K562 (cell line): ENCODE data around the gene TALDO1. TPM values are rescaled to one million over a fixed set of nuclear protein-coding genes. Genes with fewer than 3 reads are reported as not detected.

Experiments used
- AFF1 ChIP-seq, 2 experiments: fragments of 450-650 bp; IDR thresholded peaks; 2 replicates each; pipeline ENCODE4 v1.6.1; 2018; ENCODE audit warnings: mild to moderate bottlenecking in 2 of 2, low read depth in 1 of 2; ENCODE audit not compliant: partially characterized antibody in 2 of 2
- ATF2 ChIP-seq: sonication (generic); formaldehyde crosslinking; IDR thresholded peaks from 2 replicates; pipeline ENCODE4 v1.8.1; 2022; ENCODE audit warnings: missing genetic modification reagents
- ATF4 ChIP-seq: fragments of 450-650 bp; formaldehyde crosslinking; IDR thresholded peaks from 2 replicates; pipeline ENCODE4 v1.4.0; 2022; ENCODE audit warnings: mild to moderate bottlenecking, moderate library complexity
- CEBPZ ChIP-seq: fragments of 150-350 bp; IDR thresholded peaks from 2 replicates; pipeline ENCODE4 v1.6.1; 2014; ENCODE audit warnings: low read depth, mild to moderate bottlenecking, low read length, borderline replicate concordance
- FOXA3 ChIP-seq, 2 experiments: fragments of 450-650 bp in 1 of 2; sonication (generic) in 1 of 2; formaldehyde crosslinking; IDR thresholded peaks in 1 of 2; conservative IDR thresholded peaks in 1 of 2; 2 replicates each; pipeline versions ENCODE4 v1.4.0 to v1.8.0; 2020 to 2022; ENCODE audit warnings: mild to moderate bottlenecking in 2 of 2, missing genetic modification reagents in 1 of 2
- KLF10 ChIP-seq: fragments of 250-450 bp; sonication (Bioruptor Pico); IDR thresholded peaks from 2 replicates; pipeline ENCODE4 v1.6.1; 2021; ENCODE audit warnings: matching md5 sums
- SMARCA5 ChIP-seq: fragments of 450-650 bp; IDR thresholded peaks from 2 replicates; pipeline ENCODE4 v1.6.1; 2016
- SRF ChIP-seq, 2 experiments: fragments of 250-450, 450-650 bp in 1 of 2; sonication (Bioruptor Pico) in 1 of 2; sonication (generic) in 1 of 2; formaldehyde crosslinking; IDR thresholded peaks; 2 replicates each; pipeline versions ENCODE4 v1.5.0 to v1.5.1; 2020 to 2022; ENCODE audit warnings: mild to moderate bottlenecking in 1 of 2, missing genetic modification reagents in 1 of 2
- TAF15 ChIP-seq: fragments of 200-400 bp; formaldehyde crosslinking; IDR thresholded peaks from 2 replicates; pipeline ENCODE4 v1.6.1; 2017; ENCODE audit warnings: mild to moderate bottlenecking, low read depth, low read length, moderate library complexity
- TFAM ChIP-seq: fragments of 250-450 bp; sonication (Bioruptor Pico); conservative IDR thresholded peaks from 2 replicates; pipeline ENCODE4 v1.5.0; 2021; ENCODE audit warnings: mild to moderate bottlenecking, moderate library complexity
- ZNF3 ChIP-seq: fragments of 250-450 bp; sonication (Bioruptor Pico); IDR thresholded peaks from 2 replicates; pipeline ENCODE4 v1.5.0; 2021; ENCODE audit warnings: mild to moderate bottlenecking, moderate library complexity
- ZNF324 ChIP-seq: fragments of 250-450 bp; sonication (Bioruptor Pico); IDR thresholded peaks from 2 replicates; pipeline ENCODE4 v1.4.0; 2020; ENCODE audit warnings: mild to moderate bottlenecking
- ZNF449 ChIP-seq: fragments of 250-450 bp; sonication (Bioruptor Pico); IDR thresholded peaks from 2 replicates; pipeline ENCODE4 v1.8.0; 2022; ENCODE audit warnings: moderate library complexity, mild to moderate bottlenecking, inconsistent platforms
- ZNF785 ChIP-seq: fragments of 250-450 bp; sonication (Bioruptor Pico); IDR thresholded peaks from 2 replicates; pipeline ENCODE4 v1.4.0; 2020; ENCODE audit warnings: mild to moderate bottlenecking
- ZNF79 ChIP-seq: fragments of 250-450 bp; sonication (Bioruptor Pico); IDR thresholded peaks from 2 replicates; pipeline ENCODE4 v1.4.0; 2020; ENCODE audit warnings: low read depth, mild to moderate bottlenecking, moderate library complexity
- polyA plus RNA-seq, 8 experiments: library from polyadenylated mRNA; depleted of rRNA in 4 of 8; stranded (reverse) in 5 of 8; unstranded in 3 of 8; fragments of >200 nt; fragmentation: Nextera tagmentation in 2 of 8; fragmentation: Illumina TruSeq in 1 of 8; extraction: Ambion mirVana in 2 of 8; extraction: Trizol in 1 of 8; gene quantifications; 2 replicates each; pipeline versions ENCODE4 v1.2.1 to v1.2.3, GENCODE V29; 2011 to 2014; ENCODE audit warnings: inconsistent platforms in 1 of 8, missing spikeins in 1 of 8
- total RNA-seq, 7 experiments: library from RNA; depleted of rRNA in 6 of 7; stranded (reverse); fragments of >200 nt in 6 of 7; fragmentation: Illumina TruSeq in 2 of 7; extraction: Trizol in 2 of 7; gene quantifications; 2 replicates each; pipeline versions ENCODE4 v1.2.1 to v1.2.3, GENCODE V29; 2011 to 2021; ENCODE audit warnings: low replicate concordance in 1 of 7

The TALDO1 gene
- total and polyA plus RNA-seq, 9 of the 15 experiments (the other 6 are each of a cell fraction or from before 2014, with no cell fraction given), result 260 to 541 (median 441) TPM

GRCh38 chr11:797296-798092 is 50.2 kb downstream of the TALDO1 start (continued):
- no peak for TF ChIP-seq AFF1 (IDR thresholded peaks at IDR 0.05; ENCODE audit: low read depth in 1 of 2, partially characterized antibody in 2 of 2)
- TF ChIP-seq ZNF324, result no peak
- TF ChIP-seq TFAM (CRISPR knock-in tag), result no peak
- no peak for TF ChIP-seq ZNF785
- TF ChIP-seq ATF4, result no peak
- no peak for TF ChIP-seq TAF15
- no peak for TF ChIP-seq KLF10 (CRISPR knock-in tag)
- TF ChIP-seq SRF (CRISPR knock-in tag; IDR thresholded peaks at IDR 0.05), result peak in 1 of 2 experiments; percentile 65; a peak in 1 of 4 replicates
- no peak for TF ChIP-seq ZNF79 (CRISPR knock-in tag)
- TF ChIP-seq SMARCA5, result no peak
- no peak for TF ChIP-seq ATF2
- no peak for TF ChIP-seq ZNF449 (CRISPR knock-in tag)
- TF ChIP-seq ZNF3 (CRISPR knock-in tag), result no peak
- no peak for TF ChIP-seq CEBPZ
- TF ChIP-seq FOXA3 (CRISPR knock-in tag; conservative IDR thresholded peaks at IDR 0.05 in 1 of 2, IDR thresholded peaks at IDR 0.05 in 1 of 2), result peak in 1 of 2 experiments; percentile 78; a peak in 2 of 4 replicates
